ENCODE data around the gene TTLL8.

Gene TTLL8

GRCh38 chr22:49979587-49980264 is 78.4 kb downstream of the TTLL8 start:
- DNase-seq: peak; percentile 76

- no peak for DNase-seq
Observed at GRCh38 chr22:49977578-49977977, 80.5 kb downstream of the TTLL8 start.

- DNase-seq: peak; percentile 55
Observed at GRCh38 chr22:49976439-49977175, 81.5 kb downstream of the TTLL8 start.

GRCh38 chr22:49975543-49976389 is 82.3 kb downstream of the TTLL8 start:
- DNase-seq: peak; percentile 38

GRCh38 chr22:49973018-49973961 is 84.8 kb downstream of the TTLL8 start:
- no peak for DNase-seq

- no peak for DNase-seq
Observed at GRCh38 chr22:49972163-49973017, 85.7 kb downstream of the TTLL8 start.

- DNase-seq: peak; percentile 81
Observed at GRCh38 chr22:49971232-49972162, 86.6 kb downstream of the TTLL8 start.

GRCh38 chr22:49970528-49971231 is 87.4 kb downstream of the TTLL8 start:
- peak; percentile 99 for DNase-seq

- no peak for DNase-seq
Observed at GRCh38 chr22:49969751-49970527, 88.2 kb downstream of the TTLL8 start.

- no peak for DNase-seq
Observed at GRCh38 chr22:49968831-49969661, 89.1 kb downstream of the TTLL8 start.
